Measurements from ENCODE around the gene TMEM86A.

The TMEM86A gene

DNA sequence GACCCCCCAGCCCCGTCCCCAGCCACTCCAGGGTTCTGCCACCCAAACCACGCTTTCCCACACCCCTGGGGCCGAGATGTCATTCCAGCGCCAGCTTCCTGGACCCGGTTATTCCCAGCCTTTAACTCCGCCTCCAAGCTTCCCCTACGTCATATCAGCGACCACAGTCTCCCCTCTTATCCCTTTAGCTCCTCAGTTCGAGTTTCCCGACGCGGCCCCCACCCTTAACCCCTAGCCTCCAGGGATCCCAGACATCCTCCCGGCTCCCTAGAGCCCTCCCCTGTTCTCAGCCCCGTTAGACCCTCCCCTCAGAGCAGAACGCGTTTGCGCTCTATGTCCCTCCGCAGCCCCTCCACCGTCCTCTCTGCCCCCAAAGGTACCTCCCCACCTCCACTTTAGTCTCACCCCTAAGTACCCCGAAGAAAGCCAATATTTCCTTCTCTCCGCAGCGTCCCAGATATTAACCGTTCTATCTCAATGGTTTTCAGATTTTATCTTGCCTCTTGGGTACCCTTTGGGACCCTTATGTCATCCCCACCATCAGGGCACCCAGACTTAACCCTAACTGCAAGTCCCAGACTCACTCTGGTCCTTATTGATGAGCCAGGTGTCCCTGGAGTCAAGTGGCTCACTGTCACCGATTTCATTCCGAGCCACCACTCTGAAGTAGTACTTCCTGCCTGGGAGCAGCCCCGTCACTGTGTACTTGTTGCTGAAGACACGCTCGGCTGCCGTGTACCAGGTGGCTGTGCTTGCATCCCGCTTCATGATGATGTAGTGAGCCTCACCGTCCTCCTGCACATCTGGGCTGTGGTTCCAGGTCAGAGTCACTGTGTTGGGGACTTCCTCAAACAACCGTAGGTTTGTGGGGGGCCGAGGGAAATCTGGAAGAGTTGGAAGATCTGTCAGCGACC lies 8.0 kb downstream of the TMEM86A start:
- H3K4me3 ChIP-seq (ENCODE audit: control insufficient read depth, low read depth, low read length): peak overlapping the region; percentile 4
- TF ChIP-seq, protein P1, sequence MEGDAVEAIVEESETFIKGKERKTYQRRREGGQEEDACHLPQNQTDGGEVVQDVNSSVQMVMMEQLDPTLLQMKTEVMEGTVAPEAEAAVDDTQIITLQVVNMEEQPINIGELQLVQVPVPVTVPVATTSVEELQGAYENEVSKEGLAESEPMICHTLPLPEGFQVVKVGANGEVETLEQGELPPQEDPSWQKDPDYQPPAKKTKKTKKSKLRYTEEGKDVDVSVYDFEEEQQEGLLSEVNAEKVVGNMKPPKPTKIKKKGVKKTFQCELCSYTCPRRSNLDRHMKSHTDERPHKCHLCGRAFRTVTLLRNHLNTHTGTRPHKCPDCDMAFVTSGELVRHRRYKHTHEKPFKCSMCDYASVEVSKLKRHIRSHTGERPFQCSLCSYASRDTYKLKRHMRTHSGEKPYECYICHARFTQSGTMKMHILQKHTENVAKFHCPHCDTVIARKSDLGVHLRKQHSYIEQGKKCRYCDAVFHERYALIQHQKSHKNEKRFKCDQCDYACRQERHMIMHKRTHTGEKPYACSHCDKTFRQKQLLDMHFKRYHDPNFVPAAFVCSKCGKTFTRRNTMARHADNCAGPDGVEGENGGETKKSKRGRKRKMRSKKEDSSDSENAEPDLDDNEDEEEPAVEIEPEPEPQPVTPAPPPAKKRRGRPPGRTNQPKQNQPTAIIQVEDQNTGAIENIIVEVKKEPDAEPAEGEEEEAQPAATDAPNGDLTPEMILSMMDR (IDR thresholded peaks at IDR 0.05; ENCODE audit: control insufficient read depth, insufficient read depth, low read depth, low read length, missing control alignments): no peak
- no peak for DNase-seq (ENCODE audit: low read depth)

DNA sequence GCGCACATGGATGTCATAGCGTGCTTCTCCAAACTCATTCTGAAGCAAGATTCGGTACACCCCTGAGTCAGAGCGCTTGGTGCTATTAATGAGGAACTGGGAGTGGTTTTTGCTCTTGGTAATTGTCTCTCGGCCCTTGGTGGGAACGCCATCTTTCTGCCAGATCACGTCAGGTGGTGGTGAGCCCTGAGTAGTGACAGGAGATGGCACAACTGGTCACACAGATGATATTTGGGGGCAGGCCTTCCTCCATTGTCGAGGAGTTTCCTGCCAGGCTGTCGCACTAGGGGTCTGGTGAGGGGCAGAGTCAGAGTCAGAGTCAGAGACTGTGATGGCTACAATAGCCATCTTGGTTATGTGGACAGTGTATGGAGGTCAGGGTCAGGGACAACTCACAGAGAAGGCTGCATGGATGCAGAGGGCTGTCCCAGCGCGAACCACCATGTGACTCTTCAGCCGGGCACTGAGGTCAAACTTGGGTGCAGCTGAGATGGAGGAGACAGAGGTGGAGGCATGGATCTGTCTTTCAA lies 9.3 kb downstream of the TMEM86A start:
- H3K4me3 ChIP-seq (ENCODE audit: control insufficient read depth, low read depth, low read length): no peak overlapping the region
- TF ChIP-seq, protein P1 (IDR thresholded peaks at IDR 0.05; ENCODE audit: control insufficient read depth, insufficient read depth, low read depth, low read length, missing control alignments): no peak
- DNase-seq (ENCODE audit: low read depth): no peak

DNA sequence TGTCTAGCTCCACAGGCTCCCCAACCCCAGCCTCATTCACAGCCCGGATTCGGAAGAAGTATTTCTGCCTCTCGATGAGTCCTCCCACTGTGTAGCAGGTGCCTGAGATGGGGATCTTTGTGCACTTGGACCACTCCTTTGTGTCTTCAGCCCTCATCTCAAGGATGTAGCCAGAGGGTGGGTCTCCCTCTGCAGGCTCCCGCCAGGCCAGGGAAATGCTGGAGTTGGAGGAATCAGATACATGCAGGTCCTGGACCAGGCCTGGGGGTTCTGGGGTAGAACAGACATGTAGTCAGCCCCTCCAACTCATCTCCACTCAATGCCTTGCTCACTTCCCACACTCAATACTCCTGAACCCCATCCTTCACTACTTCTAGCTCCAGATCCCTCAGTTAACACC lies 10.8 kb downstream of the TMEM86A start:
- TF ChIP-seq, protein P1 (IDR thresholded peaks at IDR 0.05; ENCODE audit: control insufficient read depth, insufficient read depth, low read depth, low read length, missing control alignments): no peak
- H3K4me3 ChIP-seq (ENCODE audit: control insufficient read depth, low read depth, low read length): no peak overlapping the region
- DNase-seq (ENCODE audit: low read depth): no peak

DNA sequence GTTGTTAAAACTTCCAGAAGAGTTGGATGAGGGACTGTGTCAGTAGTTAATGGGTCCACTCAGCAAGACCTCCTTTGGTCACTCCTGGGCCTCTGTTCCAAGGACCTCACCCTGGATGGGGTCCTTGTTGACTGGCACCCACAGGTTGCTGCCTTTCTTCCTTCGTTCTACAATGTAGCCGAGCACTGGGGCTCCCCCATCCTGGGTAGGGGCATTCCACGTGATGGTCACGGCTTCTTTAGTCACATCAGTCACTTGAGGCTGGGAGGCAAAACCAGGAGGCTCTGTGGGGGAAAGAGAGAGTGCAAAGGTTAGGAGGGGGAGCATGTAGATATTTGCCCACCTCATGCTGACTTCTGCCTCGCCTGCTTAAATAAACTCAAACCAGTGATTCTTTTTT lies 12.0 kb downstream of the TMEM86A start:
- no peak for DNase-seq (ENCODE audit: low read depth)
- TF ChIP-seq, protein P1 (IDR thresholded peaks at IDR 0.05; ENCODE audit: control insufficient read depth, insufficient read depth, low read depth, low read length, missing control alignments): no peak
- no peak overlapping the region for H3K4me3 ChIP-seq (ENCODE audit: control insufficient read depth, low read depth, low read length)

GRCh38 chr11:18713646-18714442 lies 15.3 kb downstream of the TMEM86A start:
- TF ChIP-seq, protein P1 (IDR thresholded peaks at IDR 0.05; ENCODE audit: control insufficient read depth, insufficient read depth, low read depth, low read length, missing control alignments): no peak
- DNase-seq (ENCODE audit: low read depth): no peak
- no peak overlapping the region for H3K4me3 ChIP-seq (ENCODE audit: control insufficient read depth, low read depth, low read length)

DNA sequence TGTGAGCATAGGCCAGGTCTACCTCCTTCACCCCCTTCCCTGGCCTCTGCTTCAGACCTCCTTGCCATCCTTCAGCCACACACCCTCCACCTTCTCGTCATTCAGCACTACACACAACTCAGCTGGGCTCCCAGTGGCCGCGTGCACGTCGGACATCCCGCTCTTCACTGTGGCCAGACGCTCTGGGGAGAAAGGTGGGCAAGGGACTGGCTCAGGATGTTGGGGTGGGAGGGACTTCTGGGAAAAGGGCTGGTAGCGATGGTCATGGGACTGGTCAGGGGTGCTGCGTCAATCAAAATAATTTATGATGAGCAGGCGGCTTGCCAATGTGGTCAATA lies 15.8 kb downstream of the TMEM86A start:
- TF ChIP-seq, protein P1 (IDR thresholded peaks at IDR 0.05; ENCODE audit: control insufficient read depth, insufficient read depth, low read depth, low read length, missing control alignments): no peak
- H3K4me3 ChIP-seq (ENCODE audit: control insufficient read depth, low read depth, low read length): no peak overlapping the region
- DNase-seq (ENCODE audit: low read depth): no peak

All from AG09309 (cell line).